Colon (tissue), 2 donors: ENCODE results near the gene TUBB.
"Not testable (repeated sequence)": the region's sequence is repeated elsewhere in the genome, so short reads cannot be mapped to it uniquely, and the experiment has no call there.

ENCODE experiments used
- FAIRE-seq: peaks from 2 replicates; lab custom pipeline; 2012; peaks lifted over from hg19 to GRCh38; lab: Jason Lieb, UNC
- donor health status: control.
- donor health status: control.

The TUBB gene

GRCh38 chr6:30761791-30762429, 41.8 kb downstream of the TUBB start:
- no peak for FAIRE-seq

- FAIRE-seq: no peak
These were observed 43.0 kb downstream of the TUBB start for GRCh38 chr6:30763155-30763617.

DNA sequence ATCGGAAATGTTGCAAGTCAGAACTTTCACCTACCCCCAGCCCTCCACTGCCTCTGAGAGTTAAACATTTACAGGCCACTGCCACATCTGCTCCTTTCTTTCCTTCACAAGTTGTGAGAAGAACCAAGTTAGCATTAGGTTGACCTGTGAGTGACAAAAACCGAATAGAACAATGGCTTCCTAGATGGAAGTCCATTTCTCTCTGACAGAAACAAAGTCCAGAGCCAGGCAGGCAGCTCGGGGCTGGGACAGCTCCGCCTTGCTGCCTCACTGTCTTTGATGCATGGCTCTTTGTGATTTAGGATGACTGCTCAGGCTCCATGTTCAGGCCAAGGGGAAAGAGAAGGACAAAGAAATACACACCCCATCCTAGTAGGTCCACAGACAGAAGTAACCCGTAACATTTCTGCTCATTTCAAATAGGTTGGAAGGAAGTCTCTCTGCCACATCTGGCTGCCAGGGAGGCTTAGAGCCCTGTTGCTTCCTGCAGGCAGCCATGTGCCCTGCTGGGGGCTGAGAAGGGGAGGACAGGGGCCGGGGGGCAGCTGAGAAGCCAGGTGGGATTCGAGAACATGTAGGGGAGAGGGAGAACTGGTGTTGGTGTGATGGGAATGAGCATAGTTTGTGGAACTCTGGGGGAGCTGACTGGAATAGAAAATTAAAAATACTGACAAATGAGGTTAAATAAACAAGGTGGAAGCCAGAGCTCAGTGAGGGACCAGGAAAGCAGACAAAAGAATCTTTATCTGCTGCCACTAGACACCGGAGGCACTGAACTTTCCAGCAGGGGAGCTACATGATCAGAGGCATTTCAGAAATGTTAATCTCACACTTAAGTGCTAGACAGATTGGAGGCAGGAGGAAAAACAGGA, 43.7 kb downstream of the TUBB start:
- no peak for FAIRE-seq

- FAIRE-seq: not testable (repeated sequence)
These were observed 44.4 kb downstream of the TUBB start for GRCh38 chr6:30764490-30765043.

- not testable (repeated sequence) for FAIRE-seq
These were observed 45.3 kb downstream of the TUBB start for GRCh38 chr6:30765495-30765894.

DNA sequence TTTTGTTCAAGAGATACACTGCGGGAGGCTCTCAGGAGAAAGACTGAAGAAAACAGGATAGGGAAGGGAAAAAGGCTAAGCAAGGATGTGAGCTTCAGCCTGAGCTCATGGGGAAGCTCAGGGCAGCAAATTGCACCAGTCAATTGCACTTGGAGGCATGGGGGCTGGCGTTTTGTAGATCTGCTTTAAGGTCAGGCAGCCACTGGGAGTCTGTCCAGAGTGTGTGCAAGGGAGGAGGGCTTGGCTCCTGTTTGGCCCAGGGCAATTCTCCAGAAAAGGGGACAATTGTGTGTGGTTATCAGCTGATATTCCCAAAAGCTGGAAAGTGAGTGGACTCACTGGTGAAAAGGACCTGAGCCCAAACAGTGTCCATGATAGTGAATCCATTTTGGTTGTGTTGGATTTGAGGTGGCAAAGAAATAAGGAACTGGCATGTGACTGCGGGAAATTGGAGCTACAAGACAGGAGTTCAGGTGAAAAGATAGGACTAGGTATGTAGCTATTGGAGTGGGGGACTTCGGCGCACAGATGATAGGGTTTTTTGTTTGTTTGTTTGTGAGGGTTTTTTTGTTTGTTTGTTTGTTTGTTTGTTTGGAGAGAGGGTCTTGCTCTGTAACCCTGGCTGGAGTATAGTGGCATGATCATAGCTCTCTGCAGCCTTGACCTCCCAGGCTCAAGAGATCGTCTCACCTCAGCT, 46.5 kb downstream of the TUBB start:
- no peak for FAIRE-seq

- FAIRE-seq: no peak
These were observed 47.2 kb downstream of the TUBB start for GRCh38 chr6:30767158-30767943.

- FAIRE-seq: no peak
These were observed 47.8 kb downstream of the TUBB start for GRCh38 chr6:30767944-30768301.

DNA sequence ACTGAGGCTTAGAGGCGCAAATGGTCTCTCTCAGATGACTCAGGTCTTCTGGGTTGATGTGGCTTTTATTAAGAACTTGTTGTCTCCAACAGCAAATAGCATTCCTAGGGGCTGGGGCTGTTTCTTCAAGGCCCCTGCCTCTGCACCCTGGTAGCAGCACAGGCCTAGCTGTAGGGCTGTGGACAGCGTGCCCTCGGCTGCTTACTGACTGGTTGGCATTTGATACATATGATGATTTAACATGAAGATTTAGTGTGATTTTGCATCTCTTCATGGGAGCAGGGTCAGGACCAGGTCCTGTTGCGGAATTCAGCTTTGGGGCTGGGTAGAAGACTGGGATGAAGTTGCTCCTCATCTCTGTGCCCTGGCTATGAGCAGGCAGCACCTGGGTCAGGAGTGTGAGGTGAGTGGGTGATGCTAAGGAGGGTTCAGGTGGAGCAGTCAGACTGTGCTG, 48.5 kb downstream of the TUBB start:
- no peak for FAIRE-seq

GRCh38 chr6:30769088-30769852, 49.1 kb downstream of the TUBB start:
- FAIRE-seq: no peak

- no peak for FAIRE-seq
These were observed 49.8 kb downstream of the TUBB start for GRCh38 chr6:30769853-30770524.

DNA sequence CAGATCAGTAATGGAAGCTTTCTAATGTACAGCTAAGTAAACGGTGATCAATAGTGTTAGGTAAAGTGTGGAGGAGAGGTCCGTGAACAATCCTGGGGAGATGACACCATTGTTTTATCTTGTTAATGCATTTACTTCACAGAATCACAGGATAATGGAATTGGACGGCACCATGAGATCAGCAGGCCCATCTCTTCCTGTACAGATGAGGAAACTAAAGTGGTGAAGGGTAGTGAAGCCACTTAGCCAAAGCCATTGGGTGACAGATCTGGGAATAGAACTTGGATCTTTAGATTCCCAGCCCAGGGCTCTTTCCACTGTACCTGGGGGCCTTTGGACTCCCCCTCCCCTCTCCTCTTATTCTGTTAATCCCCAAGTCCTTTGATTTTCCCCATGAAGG, 50.4 kb downstream of the TUBB start:
- FAIRE-seq: no peak

- FAIRE-seq: no peak
These were observed 54.5 kb downstream of the TUBB start for GRCh38 chr6:30774701-30775100.
